GM19455 (cell line): Measurements from ENCODE around the gene ZNF74.
"Not testable (repeated sequence)": the region's sequence is repeated elsewhere in the genome, so short reads cannot be mapped to it uniquely, and the experiment has no call there.

Source experiments
- ATAC-seq: cut with Tn5 transposase; IDR thresholded peaks from one replicate; pipeline ENCODE4 v1.9.1; 2021; ENCODE audit not compliant: unreplicated experiment

ZNF74 gene

GRCh38 chr22:20393705-20394476, at the start of gene ZNF74:
Gene ZNF74, plus strand, starts transcription at chr22:20394151. Its CDS starts 478 bp downstream, at chr22:20394629.
- ATAC-seq: peak; percentile 74

DNA sequence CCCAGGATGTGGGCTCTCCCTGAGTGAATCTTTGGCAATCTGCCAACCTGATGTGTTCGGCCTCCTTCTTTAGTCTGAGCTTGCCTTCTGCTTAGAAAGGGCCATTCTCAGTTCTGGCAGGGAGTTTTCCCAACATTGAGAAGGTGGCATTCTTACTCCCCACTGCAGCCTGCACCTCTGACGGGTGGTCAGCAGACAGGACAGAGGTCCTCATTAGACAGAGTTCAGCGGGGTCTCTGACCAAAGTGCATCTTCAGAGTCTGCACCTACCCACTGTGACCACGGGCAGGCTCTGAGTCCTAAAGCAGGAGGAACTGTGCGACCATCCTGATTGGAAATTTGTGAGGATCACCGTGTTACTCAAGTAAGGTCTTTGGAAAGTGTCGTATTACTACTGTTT, 47.4 kb upstream of the ZNF74 start:
- not testable (repeated sequence) for ATAC-seq

GRCh38 chr22:20352536-20352935, 41.4 kb upstream of the ZNF74 start:
- ATAC-seq: not testable (repeated sequence)

DNA sequence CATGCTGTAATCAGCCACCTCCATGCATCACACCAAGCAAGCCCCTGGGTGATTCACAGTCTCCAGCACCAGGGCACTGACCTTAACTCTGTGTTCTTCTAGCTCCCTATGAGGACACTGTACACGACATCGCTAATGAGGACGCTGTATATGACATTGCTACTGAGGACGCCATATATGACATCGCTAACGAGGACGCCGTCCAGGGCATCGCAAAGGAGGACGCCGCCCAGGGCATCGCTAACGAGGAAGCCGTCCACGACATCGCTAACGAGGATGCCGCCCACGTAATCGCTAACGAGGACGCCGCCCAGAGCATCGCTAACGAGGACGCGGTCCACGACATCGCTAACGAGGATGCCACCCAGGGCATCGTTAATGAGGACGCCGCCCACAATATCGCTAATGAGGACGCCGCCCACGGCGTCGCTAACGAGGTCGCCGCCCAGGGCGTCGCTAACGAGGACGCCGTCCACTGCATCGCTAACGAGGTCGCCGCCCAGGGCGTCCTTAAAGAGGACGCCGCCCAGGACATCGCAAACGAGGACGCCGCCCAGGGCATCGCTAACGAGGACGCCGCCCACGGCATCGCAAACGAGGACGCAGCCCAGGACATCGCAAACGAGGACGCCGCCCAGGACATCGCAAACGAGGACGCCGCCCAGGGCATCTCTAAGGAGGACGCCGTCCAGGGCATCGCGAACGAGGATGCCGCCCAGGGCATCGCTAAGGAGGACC, 39.5 kb upstream of the ZNF74 start:
- ATAC-seq: no peak

DNA sequence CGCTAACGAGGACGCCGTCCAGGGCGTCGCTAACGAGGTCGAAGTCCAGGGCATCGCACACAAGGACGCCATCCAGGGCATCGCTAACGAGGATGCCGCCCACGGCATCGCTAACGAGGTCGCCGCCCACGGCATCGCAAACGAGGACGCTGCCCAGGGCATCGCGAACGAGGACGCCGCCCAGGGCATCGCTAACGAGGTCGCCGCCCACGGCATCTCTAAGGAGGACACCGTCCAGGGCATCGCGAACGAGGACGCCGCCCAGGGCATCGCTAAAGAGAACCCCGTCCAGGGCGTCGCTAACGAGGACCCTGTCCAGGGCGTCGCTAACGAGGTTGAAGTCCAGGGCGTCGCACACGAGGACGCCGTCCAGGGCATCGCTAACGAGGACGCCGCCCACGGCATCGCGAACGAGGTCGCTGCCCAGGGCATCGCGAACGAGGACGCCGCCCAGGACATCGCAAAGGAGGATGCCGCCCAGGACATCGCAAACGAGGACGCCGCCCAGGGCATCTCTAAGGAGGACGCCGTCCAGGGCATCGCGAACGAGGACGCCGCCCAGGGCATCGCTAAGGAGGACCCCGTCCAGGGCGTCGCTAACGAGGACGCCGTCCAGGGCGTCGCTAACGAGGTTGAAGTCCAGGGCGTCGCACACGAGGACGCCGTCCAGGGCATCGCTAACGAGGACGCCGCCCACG, 37.9 kb upstream of the ZNF74 start:
- ATAC-seq: not testable (repeated sequence)

DNA sequence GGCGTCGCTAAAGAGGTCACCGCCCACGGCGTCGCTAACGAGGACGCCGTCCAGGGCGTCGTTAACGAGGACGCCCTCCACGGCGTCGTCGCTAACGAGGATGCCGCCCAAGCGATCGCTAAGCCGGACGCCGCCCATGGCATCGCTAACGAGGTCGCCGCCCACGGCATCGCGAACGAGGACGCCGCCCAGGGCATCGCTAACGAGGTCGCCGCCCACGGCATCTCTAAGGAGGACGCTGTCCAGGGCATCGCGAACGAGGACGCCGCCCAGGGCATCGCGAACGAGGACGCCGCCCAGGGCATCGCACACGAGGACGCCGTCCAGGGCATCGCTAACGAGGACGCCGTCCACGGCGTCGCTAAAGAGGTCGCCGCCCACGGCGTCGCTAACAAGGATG, 37.0 kb upstream of the ZNF74 start:
- ATAC-seq: not testable (repeated sequence)

GRCh38 chr22:20357967-20358366, 36.0 kb upstream of the ZNF74 start:
- not testable (repeated sequence) for ATAC-seq

DNA sequence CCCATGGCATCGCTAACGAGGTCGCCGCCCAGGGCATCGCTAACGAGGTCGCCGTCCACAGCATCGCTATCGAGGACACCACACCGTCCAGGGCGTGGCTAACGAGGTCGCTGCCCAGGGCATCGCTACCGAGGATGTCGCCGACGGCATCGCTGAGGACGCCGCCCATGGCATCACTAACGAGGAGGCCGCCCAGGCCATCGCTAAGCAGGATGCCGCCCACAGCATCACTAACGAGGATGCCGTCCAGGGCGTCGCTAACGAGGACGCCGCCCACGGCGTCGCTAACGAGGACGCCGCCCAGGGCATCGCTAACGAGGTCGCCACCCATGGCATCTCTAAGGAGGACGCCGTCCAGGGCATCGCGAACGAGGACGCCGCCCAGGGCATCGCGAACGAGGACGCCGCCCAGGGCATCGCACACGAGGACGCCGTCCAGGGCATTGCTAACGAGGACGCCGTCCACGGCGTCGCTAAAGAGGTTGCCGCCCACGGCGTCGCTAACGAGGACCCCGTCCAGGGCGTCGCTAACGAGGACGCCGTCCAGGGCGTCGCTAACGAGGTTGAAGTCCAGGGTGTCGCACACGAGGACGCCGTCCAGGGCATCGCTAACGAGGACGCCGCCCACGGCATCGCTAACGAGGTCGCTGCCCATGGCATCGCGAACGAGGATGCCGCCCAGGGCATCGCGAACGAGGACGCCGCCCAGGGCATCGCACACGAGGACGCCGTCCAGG, 35.3 kb upstream of the ZNF74 start:
- ATAC-seq: not testable (repeated sequence)

- not testable (repeated sequence) for ATAC-seq
Observed at GRCh38 chr22:20360261-20360660, 33.7 kb upstream of the ZNF74 start.

DNA sequence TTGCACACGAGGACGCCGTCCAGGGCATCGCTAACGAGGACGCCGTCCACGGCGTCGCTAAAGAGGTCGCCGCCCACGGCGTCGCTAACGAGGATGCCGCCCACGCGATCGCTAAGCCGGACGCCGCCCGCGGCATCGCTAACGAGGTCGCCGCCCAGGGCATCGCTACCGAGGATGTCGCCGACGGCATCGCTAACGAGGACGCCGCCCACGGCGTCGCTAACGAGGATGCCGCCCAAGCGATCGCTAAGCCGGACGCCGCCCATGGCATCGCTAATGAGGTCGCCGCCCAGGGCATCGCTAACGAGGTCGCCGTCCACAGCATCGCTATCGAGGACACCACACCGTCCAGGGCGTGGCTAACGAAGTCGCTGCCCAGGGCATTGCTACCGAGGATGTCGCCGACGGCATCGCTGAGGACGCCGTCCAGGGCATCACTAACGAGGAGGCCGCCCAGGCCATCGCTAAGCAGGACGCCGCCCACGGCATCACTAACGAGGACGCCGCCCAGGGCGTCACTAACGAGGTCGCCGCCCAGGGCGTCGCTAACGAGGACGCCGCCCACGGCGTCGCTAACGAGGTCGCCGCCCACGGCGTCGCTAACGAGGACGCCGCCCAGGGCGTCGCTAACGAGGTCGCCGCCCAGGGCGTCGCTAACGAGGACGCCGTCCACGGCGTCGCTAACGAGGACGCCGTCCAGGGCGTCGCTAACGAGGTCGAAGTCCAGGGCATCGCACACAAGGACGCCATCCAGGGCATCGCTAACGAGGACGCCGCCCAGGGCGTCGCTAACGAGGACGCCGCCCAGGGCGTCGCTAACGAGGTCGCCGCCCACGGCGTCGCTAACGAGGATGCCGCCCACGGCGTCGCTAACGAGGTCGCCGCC, 32.8 kb upstream of the ZNF74 start:
- not testable (repeated sequence) for ATAC-seq

- not testable (repeated sequence) for ATAC-seq
Observed at GRCh38 chr22:20361752-20362229, 32.2 kb upstream of the ZNF74 start.

GRCh38 chr22:20362403-20362802, 31.5 kb upstream of the ZNF74 start:
- not testable (repeated sequence) for ATAC-seq

GRCh38 chr22:20364335-20365260, 29.4 kb upstream of the ZNF74 start:
- ATAC-seq: not testable (repeated sequence)

DNA sequence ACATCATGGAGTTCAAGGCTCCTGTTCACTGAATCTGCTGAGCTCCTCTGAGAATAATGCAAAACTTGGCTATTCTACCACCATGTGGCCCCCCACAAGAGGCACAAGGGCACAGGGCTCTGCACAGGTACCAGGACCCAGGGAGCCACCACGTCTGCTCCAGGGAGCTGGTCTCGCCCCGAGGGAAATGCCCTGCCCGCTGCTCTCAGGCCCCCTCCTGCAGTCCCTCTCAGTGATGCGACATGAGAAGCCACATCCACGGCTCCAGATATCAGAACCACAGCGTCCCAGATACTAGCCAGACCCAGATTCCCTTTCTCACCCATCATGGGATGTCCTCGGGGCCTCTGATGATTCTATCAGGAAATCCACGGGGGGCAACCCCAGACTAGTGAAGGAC, 27.1 kb upstream of the ZNF74 start:
- not testable (repeated sequence) for ATAC-seq

DNA sequence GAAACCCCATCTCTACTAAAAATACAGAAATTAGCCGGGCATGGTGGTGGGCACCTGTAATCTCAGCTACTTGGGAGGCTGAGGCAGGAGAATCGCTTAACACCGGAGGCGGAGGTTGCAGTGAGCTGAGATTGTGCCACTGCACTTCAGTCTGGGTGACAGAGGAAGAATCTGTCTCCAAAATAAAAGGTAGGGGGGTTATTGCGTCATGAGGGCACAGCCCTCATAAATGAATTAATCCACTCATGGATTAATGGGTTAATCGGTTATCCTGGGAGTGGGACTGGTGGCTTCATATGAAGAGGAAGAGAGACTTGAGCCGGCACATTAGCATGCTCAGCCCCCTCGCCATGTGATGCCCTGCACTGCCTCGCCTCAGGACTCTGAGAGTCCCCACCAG, 25.1 kb upstream of the ZNF74 start:
- not testable (repeated sequence) for ATAC-seq

DNA sequence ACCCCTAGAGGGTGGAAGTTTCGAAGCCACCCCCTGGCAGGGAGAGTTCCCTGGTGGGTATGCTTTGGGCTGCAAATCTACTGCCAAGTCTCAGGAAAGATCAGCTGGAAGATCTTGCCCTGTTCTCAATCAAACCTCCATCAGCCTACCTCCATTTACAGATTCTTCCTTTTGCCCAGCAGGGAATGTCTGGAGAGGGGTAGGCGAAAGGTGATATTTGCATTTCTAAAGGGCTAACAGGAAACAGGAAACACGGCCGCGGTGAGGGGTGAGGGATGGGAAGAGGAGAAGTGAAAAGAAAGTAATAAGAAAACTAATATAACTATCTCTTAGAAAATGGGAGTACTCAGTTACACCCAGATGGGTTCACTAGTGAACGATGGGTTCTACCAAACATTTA, 22.3 kb upstream of the ZNF74 start:
- ATAC-seq: not testable (repeated sequence)

DNA sequence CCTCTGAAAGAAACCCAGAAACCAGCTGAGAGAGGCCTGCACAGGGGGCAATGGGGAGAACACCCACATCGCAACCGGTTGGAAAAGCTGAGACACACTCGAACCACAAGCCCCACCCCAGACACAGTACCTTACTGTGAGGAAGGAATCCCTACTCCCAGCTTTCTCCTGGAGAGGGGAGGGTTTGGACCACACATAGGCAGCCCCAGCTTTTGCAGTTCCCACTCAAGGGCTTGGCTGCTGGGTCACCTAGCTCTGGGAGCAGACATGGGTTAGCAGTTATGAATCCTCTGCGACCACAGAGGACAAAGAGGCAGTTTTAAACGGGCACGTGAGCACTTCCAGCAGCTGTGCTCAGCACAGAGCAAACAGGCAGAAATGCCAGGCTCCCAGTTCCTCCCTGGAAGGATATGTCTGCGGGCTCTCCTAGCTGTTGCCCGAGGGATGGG, 21.5 kb upstream of the ZNF74 start:
- ATAC-seq: not testable (repeated sequence)

GRCh38 chr22:20373195-20373706, 20.7 kb upstream of the ZNF74 start:
- ATAC-seq: not testable (repeated sequence)
